PC-3 (cell line): ENCODE measurements around the gene VAT1. TPM values are rescaled to one million over a fixed set of nuclear protein-coding genes. Genes with fewer than 3 reads are reported as not detected.

ENCODE experiments used
- ATAC-seq: fragments of 200-7000 bp; cut with Tn5 transposase; 2 replicates; pipeline ENCODE4 v1.9.1; 2020; ENCODE audit warnings: mild to moderate bottlenecking, moderate library complexity
- BruUV-seq: library from RNA; stranded (reverse); fragments of 400-500 nt; replicated peaks from 2 replicates; lab custom pipeline; 2021; lab: Mats Ljungman, UMichigan
- CTCF ChIA-PET: fragments of 300-600 bp; sonication (Branson Sonifier 250); formaldehyde crosslinking; loops from one replicate; lab custom pipeline; 2022; ENCODE audit warnings: antibody characterized with exemption; lab: Charles Lee
- POLR2A ChIA-PET: fragments of 300-600 bp; sonication (Branson Sonifier 250); formaldehyde crosslinking; loops from one replicate; lab custom pipeline; 2022; ENCODE audit warnings: antibody characterized with exemption; ENCODE audit not compliant: unreplicated experiment; lab: Charles Lee
- DNase-seq: peaks from one replicate; pipeline ENCODE4 v3.0.0-alpha.2; 2015
- H2AFZ ChIP-seq: fragments of 300-600 bp; sonication (generic); 2 replicates; pipeline ENCODE4 v1.6.0; 2016; ENCODE audit warnings: antibody characterized with exemption, low read length
- H3F3A ChIP-seq: fragments of 300-600 bp; sonication (generic); one replicate; pipeline ENCODE4 v1.6.0; 2017; ENCODE audit warnings: antibody characterized with exemption, low read length, control low read depth, mild to moderate bottlenecking; ENCODE audit not compliant: unreplicated experiment
- H3K27ac ChIP-seq: fragments of 300-600 bp; sonication (generic); 2 replicates; pipeline ENCODE4 v1.5.1; 2016; ENCODE audit warnings: mild to moderate bottlenecking, low read length
- H3K27me3 ChIP-seq: fragments of 300-600 bp; sonication (generic); 2 replicates; pipeline ENCODE4 v1.6.1; 2016; ENCODE audit warnings: low read length, mixed read lengths
- H3K36me3 ChIP-seq: fragments of 300-600 bp; sonication (generic); 2 replicates; pipeline ENCODE4 v1.6.1; 2016; ENCODE audit warnings: low read depth, mixed run types, low read length, mixed read lengths
- H3K4me1 ChIP-seq: fragments of 300-600 bp; sonication (generic); 2 replicates; pipeline ENCODE4 v1.5.1; 2016; ENCODE audit warnings: low read length; ENCODE audit not compliant: insufficient read depth
- H3K4me2 ChIP-seq: fragments of 300-600 bp; sonication (generic); 2 replicates; pipeline ENCODE4 v1.6.0; 2016; ENCODE audit warnings: low read length
- H3K4me3 ChIP-seq: fragments of 300-600 bp; sonication (generic); 2 replicates; pipeline ENCODE4 v1.5.1; 2016; ENCODE audit warnings: mild to moderate bottlenecking, low read length, mixed read lengths
- H3K79me2 ChIP-seq: fragments of 300-600 bp; sonication (generic); 2 replicates; pipeline ENCODE4 v1.6.1; 2017; ENCODE audit warnings: low read length, mixed read lengths
- H3K9ac ChIP-seq: fragments of 300-600 bp; sonication (generic); 2 replicates; pipeline ENCODE4 v1.6.0; 2016; ENCODE audit warnings: mild to moderate bottlenecking, low read length
- H3K9me2 ChIP-seq: fragments of 300-600 bp; sonication (generic); replicated peaks from 2 replicates; pipeline ENCODE4 v1.6.1; 2016; ENCODE audit warnings: mixed run types, low read length, mixed read lengths
- H3K9me3 ChIP-seq: fragments of 300-600 bp; sonication (generic); 2 replicates; pipeline ENCODE4 v1.6.1; 2016; ENCODE audit warnings: low read length, mixed read lengths
- H4K20me1 ChIP-seq: fragments of 300-600 bp; sonication (generic); 2 replicates; pipeline ENCODE4 v1.6.1; 2016; ENCODE audit warnings: low read length, mixed read lengths
- CTCF ChIP-seq: fragments of 300-600 bp; sonication (generic); conservative IDR thresholded peaks from 2 replicates; pipeline ENCODE4 v1.5.1; 2017; ENCODE audit warnings: antibody characterized with exemption, low read depth, mild to moderate bottlenecking, low read length
- EZH2 ChIP-seq: fragments of 300-600 bp; sonication (generic); IDR thresholded peaks from one replicate; pipeline ENCODE4 v1.6.1; 2017; ENCODE audit warnings: antibody characterized with exemption, mild to moderate bottlenecking, low read length; ENCODE audit not compliant: unreplicated experiment
- EZH2phosphoT487 ChIP-seq: fragments of 300-600 bp; sonication (generic); IDR thresholded peaks from 2 replicates; pipeline ENCODE4 v1.6.1; 2018; ENCODE audit warnings: mild to moderate bottlenecking, antibody characterized with exemption, low read length, borderline replicate concordance
- intact Hi-C: fragments of 100-400 bp; cut with micrococcal nuclease; formaldehyde crosslinking; loops from 2 replicates; pipeline ENCODE4 v1.9.0; 2023
- total RNA-seq: library from RNA; depleted of rRNA; stranded (reverse); fragments of >200 nt; gene quantifications from 2 replicates; pipeline ENCODE4 v1.2.3, GENCODE V29; 2014

The VAT1 gene
- total RNA-seq, 1 experiment from 2014 or later, result 68.1 TPM

GRCh38 chr17:42991471-42991870 is 30.7 kb downstream of the VAT1 start:
- H3K9ac ChIP-seq, result peak overlapping the region; percentile 60; the same call in 1 of the 2 replicates
- peaks cover 33% of the 10 kb centered on the region for H3K4me1 ChIP-seq
- TF ChIP-seq EZH2 (no peak), EZH2phosphoT487 (no peak), CTCF (no peak)
- peak overlapping the region; percentile 72 for H3K4me2 ChIP-seq
- DNase-seq (no peak), ATAC-seq (no peak)
- peaks cover 22% of the 10 kb centered on the region for H3F3A ChIP-seq
- H3K9me2 ChIP-seq, result no peaks in the 10 kb centered on the region
- H4K20me1 ChIP-seq, result no peaks in the 10 kb centered on the region
- intact Hi-C loops, result no loop called here
- H3K36me3 ChIP-seq, result peaks cover 42% of the 10 kb centered on the region
- ChIA-PET POLR2A (no interaction called here), CTCF (no interaction called here)
- H3K9me3 ChIP-seq, result no peaks in the 10 kb centered on the region
- no TSS peak for BruUV-seq
- peak overlapping the region; percentile 94 for H3K27ac ChIP-seq
- H2AFZ ChIP-seq, result no peak overlapping the region
- H3K27me3 ChIP-seq, result no peaks in the 10 kb centered on the region
- no peak overlapping the region for H3K4me3 ChIP-seq
- peaks cover 7% of the 10 kb centered on the region for H3K79me2 ChIP-seq

GRCh38 chr17:42989726-42990652 is 32.2 kb downstream of the VAT1 start:
- ChIA-PET CTCF (no interaction called here), POLR2A (no interaction called here)
- peaks cover 33% of the 10 kb centered on the region for H3K4me1 ChIP-seq
- no peaks in the 10 kb centered on the region for H4K20me1 ChIP-seq
- H3K36me3 ChIP-seq, result peaks cover 42% of the 10 kb centered on the region
- peak overlapping the region; percentile 94 for H3K27ac ChIP-seq
- H2AFZ ChIP-seq, result no peak overlapping the region
- H3K4me2 ChIP-seq, result peak overlapping the region; percentile 72
- intact Hi-C loops, result no loop called here
- peaks cover 19% of the 10 kb centered on the region for H3K79me2 ChIP-seq
- BruUV-seq, result TSS peak; percentile 20
- H3K9me2 ChIP-seq, result no peaks in the 10 kb centered on the region
- TF ChIP-seq EZH2, result no peak
- TF ChIP-seq CTCF, result no peak
- no peak for TF ChIP-seq EZH2phosphoT487
- DNase-seq, result peak; percentile 90
- peak; percentile 84 for ATAC-seq
- no peaks in the 10 kb centered on the region for H3K27me3 ChIP-seq
- peak overlapping the region; percentile 36; the same call in 1 of the 2 replicates for H3K4me3 ChIP-seq
- peak overlapping the region; percentile 60 for H3K9ac ChIP-seq
- H3K9me3 ChIP-seq, result no peaks in the 10 kb centered on the region
- H3F3A ChIP-seq, result peaks cover 22% of the 10 kb centered on the region

- no peak for ATAC-seq
- Histone ChIP-seq H2AFZ (no peak overlapping the region), H3K4me1 (peaks cover 33% of the 10 kb centered on the region), H3K9me3 (no peaks in the 10 kb centered on the region), H3K79me2 (peaks cover 27% of the 10 kb centered on the region), H3K4me2 (peak overlapping the region; percentile 72), H3K27me3 (no peaks in the 10 kb centered on the region), H3F3A (peaks cover 22% of the 10 kb centered on the region), H3K4me3 (peak overlapping the region; percentile 13; the same call in 1 of the 2 replicates), H4K20me1 (no peaks in the 10 kb centered on the region), H3K9me2 (no peaks in the 10 kb centered on the region), H3K9ac (peak overlapping the region; percentile 33), H3K27ac (peak overlapping the region; percentile 94), H3K36me3 (peaks cover 36% of the 10 kb centered on the region)
- CTCF ChIA-PET, result no interaction called here
- intact Hi-C loops, result no loop called here
- TF ChIP-seq EZH2, result no peak
- no peak for TF ChIP-seq CTCF
- TF ChIP-seq EZH2phosphoT487, result no peak
- POLR2A ChIA-PET, result no interaction called here
- no TSS peak for BruUV-seq
- DNase-seq, result peak; percentile 35
These were observed 33.0 kb downstream of the VAT1 start for GRCh38 chr17:42989141-42989540.
